OCI-LY3 (cell line): Measurements from ENCODE around the gene HNRNPH3.

Source experiments
- H2AFZ ChIP-seq: fragments of 200-600, 300-600 bp; shearing (Covaris generic); 2 replicates; pipeline ENCODE4 v1.6.0; 2014; ENCODE audit warnings: antibody characterized with exemption, low read depth, low read length
- H3K27ac ChIP-seq: fragments of 200-600, 300-600 bp; sonication (generic); 2 replicates; pipeline ENCODE4 v1.5.1; 2014; ENCODE audit warnings: mild to moderate bottlenecking, low read length, moderate library complexity, mixed read lengths
- H3K27me3 ChIP-seq: fragments of 200-600, 300-600 bp; sonication (generic); 2 replicates; pipeline ENCODE4 v1.6.1; 2014; ENCODE audit warnings: low read depth, low read length, mixed read lengths
- H3K36me3 ChIP-seq: fragments of 200-600, 300-600 bp; sonication (generic); replicated peaks from 2 replicates; pipeline ENCODE3; 2014; ENCODE audit warnings: low read depth, low read length, mixed read lengths
- H3K4me1 ChIP-seq: fragments of 300-600, 200-600 bp; sonication (generic); 2 replicates; pipeline ENCODE4 v1.6.1; 2014; ENCODE audit warnings: low read length, mixed read lengths
- H3K4me2 ChIP-seq: fragments of 200-600, 300-600 bp; sonication (generic); 2 replicates; pipeline ENCODE4 v1.6.1; 2014; ENCODE audit warnings: low read length, mixed read lengths
- H3K4me3 ChIP-seq: fragments of 300-600, 200-600 bp; sonication (generic); 2 replicates; pipeline ENCODE4 v1.5.1; 2014; ENCODE audit warnings: antibody characterized with exemption, mild to moderate bottlenecking, low read length, moderate library complexity
- H3K79me2 ChIP-seq: fragments of 300-600, 200-600 bp; shearing (Covaris generic); 2 replicates; pipeline ENCODE4 v1.6.1; 2014; ENCODE audit warnings: mild to moderate bottlenecking, low read length, mixed read lengths
- H3K9ac ChIP-seq: fragments of 300-600, 200-600 bp; shearing (Covaris generic); 2 replicates; pipeline ENCODE4 v1.6.0; 2014; ENCODE audit warnings: mild to moderate bottlenecking, low read length, moderate library complexity
- H3K9me3 ChIP-seq: fragments of 200-600, 300-600 bp; shearing (Covaris generic); 2 replicates; pipeline ENCODE4 v1.6.1; 2014; ENCODE audit warnings: low read length, mixed read lengths; ENCODE audit not compliant: insufficient read depth
- H4K20me1 ChIP-seq: fragments of 200-600, 300-600 bp; sonication (generic); 2 replicates; pipeline ENCODE4 v1.6.1; 2016; ENCODE audit warnings: low read length, mixed read lengths; ENCODE audit not compliant: insufficient read depth
- EZH2phosphoT487 ChIP-seq: fragments of 200-600 bp; shearing (Covaris generic); IDR thresholded peaks from 2 replicates; pipeline ENCODE4 v1.6.1; 2018; ENCODE audit warnings: antibody characterized with exemption, mixed run types, low read depth
- TF ChIP-seq, protein P1 (sequence below): fragments of 200-600, 300-600 bp; sonication (generic); IDR thresholded peaks from 2 replicates; pipeline ENCODE4 v1.5.1; 2014; ENCODE audit warnings: antibody characterized with exemption, low read length, low read depth

The HNRNPH3 gene

GRCh38 chr10:68364101-68364886 lies 32.4 kb downstream of the HNRNPH3 start:
- H3K4me3 ChIP-seq = no peak overlapping the region
- TF ChIP-seq, protein P1, sequence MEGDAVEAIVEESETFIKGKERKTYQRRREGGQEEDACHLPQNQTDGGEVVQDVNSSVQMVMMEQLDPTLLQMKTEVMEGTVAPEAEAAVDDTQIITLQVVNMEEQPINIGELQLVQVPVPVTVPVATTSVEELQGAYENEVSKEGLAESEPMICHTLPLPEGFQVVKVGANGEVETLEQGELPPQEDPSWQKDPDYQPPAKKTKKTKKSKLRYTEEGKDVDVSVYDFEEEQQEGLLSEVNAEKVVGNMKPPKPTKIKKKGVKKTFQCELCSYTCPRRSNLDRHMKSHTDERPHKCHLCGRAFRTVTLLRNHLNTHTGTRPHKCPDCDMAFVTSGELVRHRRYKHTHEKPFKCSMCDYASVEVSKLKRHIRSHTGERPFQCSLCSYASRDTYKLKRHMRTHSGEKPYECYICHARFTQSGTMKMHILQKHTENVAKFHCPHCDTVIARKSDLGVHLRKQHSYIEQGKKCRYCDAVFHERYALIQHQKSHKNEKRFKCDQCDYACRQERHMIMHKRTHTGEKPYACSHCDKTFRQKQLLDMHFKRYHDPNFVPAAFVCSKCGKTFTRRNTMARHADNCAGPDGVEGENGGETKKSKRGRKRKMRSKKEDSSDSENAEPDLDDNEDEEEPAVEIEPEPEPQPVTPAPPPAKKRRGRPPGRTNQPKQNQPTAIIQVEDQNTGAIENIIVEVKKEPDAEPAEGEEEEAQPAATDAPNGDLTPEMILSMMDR = no peak
- no peak for TF ChIP-seq EZH2phosphoT487
- no peak overlapping the region for H3K27ac ChIP-seq
- no peak overlapping the region for H3K4me2 ChIP-seq
- no peak overlapping the region for H3K9ac ChIP-seq
- no peaks in the 10 kb centered on the region for H3K27me3 ChIP-seq
- peaks cover 17% of the 10 kb centered on the region for H3K4me1 ChIP-seq
- H3K36me3 ChIP-seq = peaks cover 3% of the 10 kb centered on the region
- no peaks in the 10 kb centered on the region for H4K20me1 ChIP-seq
- H3K79me2 ChIP-seq = no peaks in the 10 kb centered on the region
- H3K9me3 ChIP-seq = no peaks in the 10 kb centered on the region
- H2AFZ ChIP-seq = no peak overlapping the region

- Histone ChIP-seq H3K4me1 (peaks cover 17% of the 10 kb centered on the region), H2AFZ (no peak overlapping the region), H3K27me3 (no peaks in the 10 kb centered on the region), H3K79me2 (no peaks in the 10 kb centered on the region), H3K4me3 (no peak overlapping the region), H4K20me1 (no peaks in the 10 kb centered on the region), H3K27ac (no peak overlapping the region), H3K4me2 (no peak overlapping the region), H3K36me3 (peaks cover 3% of the 10 kb centered on the region), H3K9ac (no peak overlapping the region), H3K9me3 (no peaks in the 10 kb centered on the region)
- no peak for TF ChIP-seq EZH2phosphoT487
- TF ChIP-seq, protein P1 = no peak
Observed at GRCh38 chr10:68365611-68366010, 33.7 kb downstream of the HNRNPH3 start.

- no peaks in the 10 kb centered on the region for H3K9me3 ChIP-seq
- TF ChIP-seq EZH2phosphoT487 = no peak
- TF ChIP-seq, protein P1 = no peak
Observed at GRCh38 chr10:68366600-68366999, 34.7 kb downstream of the HNRNPH3 start.

GRCh38 chr10:68367121-68367520 lies 35.3 kb downstream of the HNRNPH3 start:
- no peaks in the 10 kb centered on the region for H3K79me2 ChIP-seq
- H3K27ac ChIP-seq = no peak overlapping the region
- no peaks in the 10 kb centered on the region for H3K9me3 ChIP-seq
- no peak overlapping the region for H3K4me2 ChIP-seq
- no peak overlapping the region for H2AFZ ChIP-seq
- H3K4me3 ChIP-seq = no peak overlapping the region
- no peak overlapping the region for H3K9ac ChIP-seq
- H3K36me3 ChIP-seq = peaks cover 9% of the 10 kb centered on the region
- TF ChIP-seq, protein P1 = no peak
- no peak for TF ChIP-seq EZH2phosphoT487
- H4K20me1 ChIP-seq = no peaks in the 10 kb centered on the region
- no peaks in the 10 kb centered on the region for H3K27me3 ChIP-seq
- peaks cover 17% of the 10 kb centered on the region for H3K4me1 ChIP-seq

More at GRCh38 chr10:68366600-68366999, 34.7 kb downstream of the HNRNPH3 start:
- Histone ChIP-seq H3K79me2 (no peaks in the 10 kb centered on the region), H3K4me1 (peaks cover 17% of the 10 kb centered on the region), H3K9ac (no peak overlapping the region), H3K4me2 (no peak overlapping the region), H2AFZ (no peak overlapping the region), H3K27me3 (no peaks in the 10 kb centered on the region), H3K27ac (no peak overlapping the region), H3K36me3 (peaks cover 4% of the 10 kb centered on the region), H4K20me1 (no peaks in the 10 kb centered on the region), H3K4me3 (no peak overlapping the region)
